Measurements from ENCODE around the gene SPEN.

- TF ChIP-seq CTCF (IDR thresholded peaks at IDR 0.05) (no peak), POLR2A (IDR thresholded peaks at IDR 0.05) (no peak)
These were observed 17.2 kb upstream of the SPEN start for GRCh38 chr1:15830258-15830657.

Data from uterus (tissue), 2 donors.